SK-N-MC (cell line): Measurements from ENCODE around the gene ZNF552.

Experiments
- EZH2 ChIP-seq: fragments of 200-600 bp; sonication (generic); IDR thresholded peaks from one replicate; pipeline ENCODE4 v1.6.1; 2017; ENCODE audit warnings: antibody characterized with exemption
- FOXP2 ChIP-seq: optimal IDR thresholded peaks from 2 replicates; pipeline ENCODE3; 2011; ENCODE audit warnings: mild to moderate bottlenecking, moderate library complexity; ENCODE audit not compliant: insufficient read depth; ENCODE audit errors: extremely low read length, control extremely low read depth
- POLR2AphosphoS5 ChIP-seq: IDR thresholded peaks from 2 replicates; pipeline ENCODE4 v1.6.1; 2012; ENCODE audit warnings: mild to moderate bottlenecking, low read depth, low read length, borderline replicate concordance

DNA sequence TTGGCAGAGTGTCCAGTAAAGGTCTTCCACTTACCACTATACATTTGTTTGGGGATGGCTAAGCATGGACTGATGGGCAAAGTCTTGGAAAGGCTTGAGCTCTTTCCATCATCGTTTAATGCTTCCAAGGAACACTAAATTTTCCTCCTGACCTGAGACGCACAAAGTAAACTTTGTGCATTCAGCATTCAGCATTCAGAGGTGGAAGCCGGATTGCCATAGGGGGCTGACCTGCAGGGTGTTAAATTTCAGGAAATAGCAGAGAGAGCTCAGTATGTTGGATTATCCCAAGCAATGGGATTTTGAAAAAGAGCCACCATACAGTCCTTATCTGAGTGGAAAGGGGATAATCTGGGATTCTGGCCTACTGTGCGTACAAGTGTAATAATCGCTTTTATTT, 14.0 kb downstream of the ZNF552 start:
- TF ChIP-seq POLR2AphosphoS5: no peak
- no peak for TF ChIP-seq EZH2
- no peak for TF ChIP-seq FOXP2
